Uterus (tissue), 4 donors: ENCODE measurements around the gene DEPDC5. TPM values are rescaled to one million over a fixed set of nuclear protein-coding genes. Genes with fewer than 3 reads are reported as not detected.

ENCODE experiments used
- DNase-seq, 2 donors: peaks; one replicate each; pipeline ENCODE4 v3.0.0-alpha.2; 2019 to 2020
- H3K27ac ChIP-seq, 2 donors: fragments of 200-600 bp; sonication (generic); 1 replicate in 1 of 2; 2 replicates in 1 of 2; pipeline ENCODE4 v1.5.1; 2016 to 2018
- H3K27me3 ChIP-seq, 2 donors: fragments of 200-600 bp; sonication (generic); one replicate each; pipeline ENCODE4 v1.5.1; 2018 to 2019; ENCODE audit warnings: control low read depth in 1 of 2
- H3K36me3 ChIP-seq, 2 donors: fragments of 200-600 bp; sonication (generic); one replicate each; pipeline ENCODE4 v1.5.1; 2019; ENCODE audit warnings: control low read depth in 1 of 2
- H3K4me1 ChIP-seq, 2 donors: fragments of 200-600 bp; sonication (generic); one replicate each; pipeline ENCODE4 v1.5.1; 2018 to 2019; ENCODE audit warnings: control low read depth in 1 of 2
- H3K4me3 ChIP-seq, 2 donors: fragments of 200-600 bp; sonication (generic); 1 replicate in 1 of 2; 2 replicates in 1 of 2; pipeline ENCODE4 v1.5.1; 2018 to 2019; ENCODE audit warnings: mild to moderate bottlenecking in 1 of 2
- H3K9me3 ChIP-seq, 2 donors: fragments of 200-600 bp; sonication (generic); one replicate each; pipeline ENCODE4 v1.5.1; 2019; ENCODE audit warnings: control low read depth in 1 of 2
- CTCF ChIP-seq, 4 experiments: fragments of 200-600 bp in 2 of 4; fragments of 450-650 bp in 2 of 4; sonication (generic) in 2 of 4; IDR thresholded peaks; one replicate each; pipeline ENCODE4 v1.5.1; 2016 to 2019; ENCODE audit warnings: antibody characterized with exemption in 4 of 4, mild to moderate bottlenecking in 2 of 4, moderate library complexity in 1 of 4
- POLR2A ChIP-seq, 2 donors: fragments of 450-650 bp; IDR thresholded peaks; one replicate each; pipeline ENCODE4 v1.6.1; 2016; ENCODE audit warnings: antibody characterized with exemption in 2 of 2, mild to moderate bottlenecking in 1 of 2, moderate library complexity in 1 of 2
- intact Hi-C: fragments of 100-400 bp; cut with DNase I; formaldehyde crosslinking; loops from one replicate; pipeline ENCODE4 v1.15.1; 2023; ENCODE audit warnings: low total_unique reads
- total RNA-seq, 4 donors: library from RNA; depleted of rRNA in 3 of 4; stranded (reverse); fragments of >200 nt in 3 of 4; gene quantifications; one replicate each; pipeline versions ENCODE4 v1.1.0 to v1.2.4, GENCODE V29; 2014 to 2023
- donor health status: DM: yes; HTN: yes; CAD: no.

The DEPDC5 gene
- total RNA-seq, 4 donors from 2014 or later = 9.1 to 180 (median 37.2) TPM

GRCh38 chr22:31947296-31947695 lies 193.5 kb downstream of the DEPDC5 start:
- TF ChIP-seq POLR2A (IDR thresholded peaks at IDR 0.05) (no peak), CTCF (IDR thresholded peaks at IDR 0.05) (peak; percentile 24 to 59 (median 36))
- no peaks in the 10 kb centered on the region for H3K9me3 ChIP-seq
- DNase-seq = no peak
- intact Hi-C loops = no loop called here
- H3K4me3 ChIP-seq = no peak overlapping the region
- H3K27ac ChIP-seq = peak overlapping the region in 1 of 2 donors; percentile 100
- no peaks in the 10 kb centered on the region for H3K36me3 ChIP-seq
- H3K4me1 ChIP-seq = peaks cover 7 to 19% of the 10 kb centered on the region in 2 donors
- no peaks in the 10 kb centered on the region for H3K27me3 ChIP-seq

GRCh38 chr22:31948002-31948401 lies 194.2 kb downstream of the DEPDC5 start:
- no peak overlapping the region for H3K4me3 ChIP-seq
- H3K36me3 ChIP-seq = no peaks in the 10 kb centered on the region
- peaks cover 14 to 22% of the 10 kb centered on the region in 2 donors for H3K4me1 ChIP-seq
- H3K27me3 ChIP-seq = no peaks in the 10 kb centered on the region
- no peaks in the 10 kb centered on the region for H3K9me3 ChIP-seq
- no peak overlapping the region for H3K27ac ChIP-seq
- no peak for TF ChIP-seq POLR2A (IDR thresholded peaks at IDR 0.05)
- no peak for TF ChIP-seq CTCF (IDR thresholded peaks at IDR 0.05)
- DNase-seq = no peak
- intact Hi-C loops = no loop called here

GRCh38 chr22:31950226-31950625 lies 196.4 kb downstream of the DEPDC5 start:
- no peak overlapping the region for H3K27ac ChIP-seq
- H3K4me3 ChIP-seq = no peak overlapping the region
- DNase-seq = no peak
- H3K36me3 ChIP-seq = no peaks in the 10 kb centered on the region
- H3K9me3 ChIP-seq = no peaks in the 10 kb centered on the region
- H3K4me1 ChIP-seq = peaks cover 14 to 22% of the 10 kb centered on the region in 2 donors
- intact Hi-C loops = loop anchor here (10.0 kb wide), 1 partner anchor 55 kb away; no protein-coding TSS in a partner anchor
- H3K27me3 ChIP-seq = no peaks in the 10 kb centered on the region
- TF ChIP-seq POLR2A (IDR thresholded peaks at IDR 0.05) (no peak), CTCF (IDR thresholded peaks at IDR 0.05) (no peak)

DNA sequence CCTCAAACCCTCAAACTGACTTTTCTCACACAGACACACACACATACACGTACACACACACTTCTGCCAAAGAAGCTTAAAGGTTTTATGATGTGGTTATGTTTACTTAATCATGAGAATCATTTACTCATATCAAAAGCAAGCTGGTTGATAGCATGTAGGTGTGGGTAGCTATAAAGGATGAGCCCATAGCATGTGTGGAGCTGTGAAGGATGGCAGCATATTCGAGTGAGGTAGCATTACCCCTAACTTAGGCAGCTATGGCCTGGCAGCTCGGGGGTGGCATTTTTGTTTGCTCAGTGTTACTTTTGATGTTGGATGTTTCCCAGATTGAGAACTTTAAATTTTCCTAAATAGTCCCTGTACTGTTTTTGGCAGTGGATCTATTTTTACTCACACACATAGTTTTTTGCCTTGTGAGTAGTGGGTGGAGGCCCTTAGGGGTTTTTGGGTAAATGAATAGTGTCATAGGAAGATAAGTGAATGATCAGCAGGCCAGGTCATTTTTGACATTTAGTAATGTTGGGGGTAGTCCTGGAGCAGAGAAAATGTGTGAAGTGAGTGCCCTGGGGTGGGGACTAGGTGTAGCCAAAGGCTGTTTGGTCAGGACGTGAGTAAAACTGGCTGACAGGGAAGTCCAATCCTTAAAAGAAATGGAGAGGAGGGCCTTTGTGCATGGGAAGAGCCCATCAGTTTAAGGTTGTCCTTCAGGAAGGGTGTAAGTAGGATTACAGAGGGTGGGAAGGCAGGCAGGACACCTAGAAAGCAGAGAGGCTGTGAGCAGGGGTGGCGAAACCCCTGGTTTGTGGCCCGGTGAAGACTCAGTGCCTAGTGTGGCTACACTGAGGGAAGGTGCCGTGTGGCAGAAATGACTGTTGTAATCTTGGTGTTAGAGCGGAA lies 197.6 kb downstream of the DEPDC5 start:
- intact Hi-C loops = loop anchor here (10.0 kb wide), 1 partner anchor 57 kb away; no protein-coding TSS in a partner anchor
- Histone ChIP-seq H3K27me3 (no peaks in the 10 kb centered on the region), H3K4me1 (peaks cover 14 to 22% of the 10 kb centered on the region in 2 donors), H3K9me3 (no peaks in the 10 kb centered on the region), H3K27ac (peak overlapping the region; percentile 39 to 58), H3K4me3 (no peak overlapping the region), H3K36me3 (no peaks in the 10 kb centered on the region)
- TF ChIP-seq CTCF (IDR thresholded peaks at IDR 0.05) (no peak), POLR2A (IDR thresholded peaks at IDR 0.05) (no peak)
- DNase-seq = no peak

- no peak for TF ChIP-seq POLR2A (IDR thresholded peaks at IDR 0.05)
- TF ChIP-seq CTCF (IDR thresholded peaks at IDR 0.05) = no peak
- no peak for DNase-seq
- Histone ChIP-seq H3K4me1 (peaks cover 14 to 22% of the 10 kb centered on the region in 2 donors), H3K27ac (peak overlapping the region; percentile 39 to 58), H3K4me3 (no peak overlapping the region), H3K9me3 (no peaks in the 10 kb centered on the region), H3K36me3 (no peaks in the 10 kb centered on the region), H3K27me3 (no peaks in the 10 kb centered on the region)
- intact Hi-C loops = loop anchor here (10.0 kb wide), 1 partner anchor 57 kb away; no protein-coding TSS in a partner anchor
Measured at GRCh38 chr22:31952094-31952401, 198.2 kb downstream of the DEPDC5 start.
